GM23338 (cell line): ENCODE results near the gene CRKL. TPM values are rescaled to one million over a fixed set of nuclear protein-coding genes. Genes with fewer than 3 reads are reported as not detected.

Experiments used
- ATAC-seq: fragments of 200-7000 bp; cut with Tn5 transposase; 3 replicates; pipeline ENCODE4 v1.9.1; 2020
- DNase-seq: peaks from one replicate; pipeline ENCODE4 v3.0.0-alpha.2; 2015; ENCODE audit warnings: low spot score
- H2AFZ ChIP-seq: fragments of 200-600 bp; sonication (generic); 2 replicates; pipeline ENCODE4 v1.8.0; 2016; ENCODE audit warnings: antibody characterized with exemption, mild to moderate bottlenecking, moderate library complexity
- H3F3A ChIP-seq: fragments of 200-600 bp; sonication (generic); replicated peaks from 2 replicates; pipeline ENCODE4 v1.8.0; 2017; ENCODE audit warnings: antibody characterized with exemption, mixed run types, low read depth
- H3K27ac ChIP-seq: fragments of 200-600 bp; sonication (generic); 2 replicates; pipeline ENCODE4 v1.6.1; 2016; ENCODE audit warnings: low read depth
- H3K27me3 ChIP-seq: fragments of 200-600 bp; sonication (generic); 2 replicates; pipeline ENCODE4 v1.8.0; 2016; ENCODE audit warnings: mild to moderate bottlenecking, mixed run types, moderate library complexity; ENCODE audit not compliant: insufficient read depth
- H3K36me3 ChIP-seq: fragments of 200-600 bp; sonication (generic); 2 replicates; pipeline ENCODE4 v1.8.0; 2016; ENCODE audit warnings: mild to moderate bottlenecking; ENCODE audit not compliant: insufficient read depth
- H3K4me1 ChIP-seq: fragments of 200-600 bp; sonication (generic); 2 replicates; pipeline ENCODE4 v1.8.0; 2016; ENCODE audit warnings: mild to moderate bottlenecking, moderate library complexity; ENCODE audit not compliant: insufficient read depth
- H3K4me2 ChIP-seq: fragments of 200-600 bp; sonication (generic); 2 replicates; pipeline ENCODE4 v1.7.1; 2017; ENCODE audit warnings: mixed run types
- H3K4me3 ChIP-seq: fragments of 200-600 bp; sonication (generic); 2 replicates; pipeline ENCODE4 v1.6.1; 2016; ENCODE audit warnings: mixed run types
- H3K79me2 ChIP-seq: fragments of 200-600 bp; sonication (generic); replicated peaks from 2 replicates; pipeline ENCODE4 v1.8.0; 2017; ENCODE audit warnings: mild to moderate bottlenecking; ENCODE audit not compliant: insufficient read depth
- H3K9me2 ChIP-seq: fragments of 200-600 bp; sonication (generic); 2 replicates; pipeline ENCODE4 v1.8.0; 2017; ENCODE audit not compliant: insufficient read depth
- H4K20me1 ChIP-seq: fragments of 200-600 bp; sonication (generic); replicated peaks from 2 replicates; pipeline ENCODE4 v1.8.0; 2017; ENCODE audit warnings: mild to moderate bottlenecking; ENCODE audit not compliant: insufficient read depth
- H3K27ac Mint-ChIP-seq: 2 replicates; pipeline ENCODE4 v1.8.0; 2020; ENCODE audit warnings: inconsistent platforms, mild to moderate bottlenecking, moderate library complexity, mixed read lengths
- H3K27me3 Mint-ChIP-seq: 3 replicates; pipeline ENCODE4 v1.8.0; 2022; ENCODE audit warnings: low read depth, mild to moderate bottlenecking, moderate library complexity, mixed read lengths, inconsistent platforms; ENCODE audit not compliant: insufficient read depth, poor library complexity
- H3K36me3 Mint-ChIP-seq: 3 replicates; pipeline ENCODE4 v1.8.0; 2021; ENCODE audit warnings: low read depth, mild to moderate bottlenecking, inconsistent platforms, moderate library complexity, mixed read lengths
- H3K4me1 Mint-ChIP-seq: 3 replicates; pipeline ENCODE4 v1.8.0; 2020; ENCODE audit warnings: mild to moderate bottlenecking, inconsistent platforms, mixed read lengths
- H3K4me3 Mint-ChIP-seq: 3 replicates; pipeline ENCODE4 v1.8.0; 2021; ENCODE audit warnings: moderate library complexity, mild to moderate bottlenecking, inconsistent platforms, mixed read lengths
- H3K9me3 Mint-ChIP-seq: 3 replicates; pipeline ENCODE4 v1.8.0; 2020; ENCODE audit warnings: moderate library complexity, mild to moderate bottlenecking, inconsistent platforms, mixed read lengths
- CREB1 ChIP-seq: fragments of 250-450 bp; sonication (Bioruptor Pico); IDR thresholded peaks from 2 replicates; pipeline ENCODE4 v1.5.0; 2020; ENCODE audit warnings: low read depth, mild to moderate bottlenecking, moderate library complexity
- CTCF ChIP-seq, 2 experiments: fragments of 200-600 bp in 1 of 2; sonication (generic) in 1 of 2; conservative IDR thresholded peaks; 2 replicates each; pipeline versions ENCODE4 v1.5.1 to v1.6.1; 2016 to 2017; ENCODE audit warnings: antibody characterized with exemption in 2 of 2, low read depth in 2 of 2, mild to moderate bottlenecking in 2 of 2, moderate library complexity in 1 of 2
- ETS1 ChIP-seq: IDR thresholded peaks from 2 replicates; pipeline ENCODE4 v1.6.1; 2016; ENCODE audit warnings: antibody characterized with exemption
- EZH2phosphoT487 ChIP-seq: fragments of 200-600 bp; sonication (generic); IDR thresholded peaks from one replicate; pipeline ENCODE4 v1.8.1; 2018; ENCODE audit warnings: antibody characterized with exemption; ENCODE audit not compliant: unreplicated experiment
- JUNB ChIP-seq: IDR thresholded peaks from one replicate; pipeline ENCODE4 v1.6.1; 2016; ENCODE audit warnings: antibody characterized with exemption; ENCODE audit not compliant: unreplicated experiment
- POLR2AphosphoS5 ChIP-seq: IDR thresholded peaks from 2 replicates; pipeline ENCODE4 v1.6.1; 2016; ENCODE audit warnings: antibody characterized with exemption, low read depth
- STAT1 ChIP-seq: IDR thresholded peaks from one replicate; pipeline ENCODE4 v1.6.1; 2016; ENCODE audit warnings: antibody characterized with exemption; ENCODE audit not compliant: unreplicated experiment
- polyA plus RNA-seq: library from polyadenylated mRNA; unstranded; fragments of >200 nt; fragmentation: Nextera tagmentation; extraction: Ambion mirVana; gene quantifications from 2 replicates; pipeline ENCODE4 v1.2.1, GENCODE V29; 2016
- total RNA-seq: library from RNA; depleted of rRNA; stranded (reverse); fragments of >200 nt; shearing (Covaris generic); gene quantifications from 2 replicates; pipeline ENCODE4 v1.2.3, GENCODE V29; 2014

Gene CRKL
- total and polyA plus RNA-seq, 2 experiments from 2014 or later: 39.5 to 104 TPM

GRCh38 chr22:20981787-20982562 is 64.8 kb downstream of the CRKL start, which contains the start of gene LZTR1:
Gene LZTR1, plus strand, starts transcription at chr22:20982297. Its CDS starts 75 bp downstream, at chr22:20982372.
- TF ChIP-seq CREB1 (CRISPR knock-in tag) (peak; percentile 55), POLR2AphosphoS5 (peak; percentile 99), JUNB (no peak), ETS1 (peak; percentile 86), EZH2phosphoT487 (no peak), CTCF (conservative IDR thresholded peaks at IDR 0.05; ENCODE audit: low read depth in 2 of 2) (peak; percentile 53 to 67)
- H3K36me3 Mint-ChIP-seq: peaks cover 10% of the 10 kb centered on the region; the same call in 1 of the 3 replicates
- Histone ChIP-seq H2AFZ (peak within 1 kb of the TSS; percentile 98), H3K9me2 (0 out of 2 replicates have a peak, but pooled peaks cover 6% of the 10 kb centered on the region), H3F3A (no peaks in the 10 kb centered on the region), H3K4me1 (peaks cover 11% of the 10 kb centered on the region; the same call in 1 of the 2 replicates), H3K4me2 (peak within 1 kb of the TSS; percentile 97), H3K36me3 (no peaks in the 10 kb centered on the region; the same call in 1 of the 2 replicates), H4K20me1 (no peaks in the 10 kb centered on the region), H3K4me3 (peak within 1 kb of the TSS; percentile 93), H3K79me2 (no peaks in the 10 kb centered on the region), H3K27me3 (no peaks in the 10 kb centered on the region), H3K27ac (0 out of 2 replicates have a peak within 1 kb of the TSS, but pooled peaks have one; percentile 79)
- H3K4me3 Mint-ChIP-seq: peak within 1 kb of the TSS; percentile 95
- H3K4me1 Mint-ChIP-seq: peaks cover 15% of the 10 kb centered on the region
- ATAC-seq (peak; percentile 76), DNase-seq (peak; percentile 90)
- peaks cover 27% of the 10 kb centered on the region for H3K27me3 Mint-ChIP-seq
- H3K27ac Mint-ChIP-seq: peak within 1 kb of the TSS; percentile 70
- peaks cover 20% of the 10 kb centered on the region for H3K9me3 Mint-ChIP-seq

- H3K27ac Mint-ChIP-seq: no peak overlapping the region; the same call in 1 of the 2 replicates
- peak overlapping the region; percentile 98 for H2AFZ ChIP-seq
- H3K79me2 ChIP-seq: no peaks in the 10 kb centered on the region
- no peaks in the 10 kb centered on the region for H3K27me3 ChIP-seq
- no peaks in the 10 kb centered on the region; the same call in 1 of the 2 replicates for H3K36me3 ChIP-seq
- peaks cover 22% of the 10 kb centered on the region for H3K27me3 Mint-ChIP-seq
- H3F3A ChIP-seq: no peaks in the 10 kb centered on the region
- peaks cover 10% of the 10 kb centered on the region; the same call in 1 of the 3 replicates for H3K36me3 Mint-ChIP-seq
- peak overlapping the region; percentile 97 for H3K4me2 ChIP-seq
- H3K9me2 ChIP-seq: 0 out of 2 replicates have a peak, but pooled peaks cover 6% of the 10 kb centered on the region
- H3K4me3 ChIP-seq: peak overlapping the region; percentile 93
- peaks cover 15% of the 10 kb centered on the region for H3K4me1 Mint-ChIP-seq
- H3K27ac ChIP-seq: no peak overlapping the region
- ATAC-seq (peak; percentile 7), DNase-seq (no peak)
- H4K20me1 ChIP-seq: no peaks in the 10 kb centered on the region
- peaks cover 17% of the 10 kb centered on the region for H3K9me3 Mint-ChIP-seq
- peak overlapping the region; percentile 95 for H3K4me3 Mint-ChIP-seq
- peaks cover 11% of the 10 kb centered on the region; the same call in 1 of the 2 replicates for H3K4me1 ChIP-seq
- TF ChIP-seq POLR2AphosphoS5 (no peak), CTCF (conservative IDR thresholded peaks at IDR 0.05; ENCODE audit: low read depth in 2 of 2) (no peak), EZH2phosphoT487 (no peak), STAT1 (no peak), ETS1 (no peak)
These were observed 65.3 kb downstream of the CRKL start for GRCh38 chr22:20982563-20982882.
